IMR-90 (cell line): ENCODE results near the gene ST6GALNAC4. TPM values are rescaled to one million over a fixed set of nuclear protein-coding genes. Genes with fewer than 3 reads are reported as not detected.

Experiments
- ATAC-seq: fragments of 200-7000 bp; cut with Tn5 transposase; 2 replicates; pipeline ENCODE4 v1.9.1; 2020; ENCODE audit warnings: low read depth, mild to moderate bottlenecking, moderate library complexity
- BruUV-seq: library from RNA; stranded (reverse); fragments of 400-500 nt; replicated peaks from 2 replicates; lab custom pipeline; 2021; lab: Mats Ljungman, UMichigan
- CTCF ChIA-PET: fragments of 300-600 bp; formaldehyde crosslinking; extraction: SDS; loops from one replicate; lab custom pipeline; 2021; ENCODE audit warnings: antibody characterized with exemption; lab: Yijun Ruan, JAX
- POLR2A ChIA-PET: fragments of 300-600 bp; sonication (Branson Sonifier 250); formaldehyde crosslinking; loops from one replicate; lab custom pipeline; 2022; ENCODE audit warnings: antibody characterized with exemption; ENCODE audit not compliant: unreplicated experiment; lab: Charles Lee
- DNase-seq: peaks from one replicate; pipeline ENCODE4 v3.0.0; 2013
- H2AFZ ChIP-seq: replicated peaks from 2 replicates; pipeline ENCODE3; 2013; ENCODE audit warnings: low read length, mild to moderate bottlenecking; ENCODE audit not compliant: poor library complexity
- H2AK5ac ChIP-seq: 2 replicates; pipeline ENCODE4 v1.6.1; 2013; ENCODE audit warnings: low read depth, low read length, inconsistent platforms
- H2AK9ac ChIP-seq: replicated peaks from 2 replicates; pipeline ENCODE3; 2013; ENCODE audit warnings: mild to moderate bottlenecking, low read depth, low read length, moderate library complexity; ENCODE audit not compliant: poor library complexity
- H2BK120ac ChIP-seq: 2 replicates; pipeline ENCODE4 v1.6.1; 2013; ENCODE audit warnings: low read depth, low read length, inconsistent platforms
- H2BK15ac ChIP-seq: 3 replicates; pipeline ENCODE4 v1.6.1; 2013; ENCODE audit warnings: low read depth, low read length, inconsistent platforms
- H2BK20ac ChIP-seq: 2 replicates; pipeline ENCODE4 v1.6.1; 2013; ENCODE audit warnings: low read depth, mild to moderate bottlenecking, inconsistent platforms, low read length, moderate library complexity
- H2BK5ac ChIP-seq: 2 replicates; pipeline ENCODE4 v1.6.1; 2013; ENCODE audit warnings: mild to moderate bottlenecking, low read depth, low read length, inconsistent platforms; ENCODE audit not compliant: poor library complexity, severe bottlenecking
- H3K14ac ChIP-seq: replicated peaks from 2 replicates; pipeline ENCODE4 v1.6.1; 2013; ENCODE audit warnings: low read depth, low read length, inconsistent platforms
- H3K18ac ChIP-seq: 2 replicates; pipeline ENCODE4 v1.6.1; 2013; ENCODE audit warnings: low read depth, low read length, control low read depth
- H3K23ac ChIP-seq: 2 replicates; pipeline ENCODE4 v1.6.1; 2013; ENCODE audit warnings: low read depth, low read length, inconsistent platforms
- H3K27ac ChIP-seq: 2 replicates; pipeline ENCODE4 v1.5.1; 2013; ENCODE audit warnings: mild to moderate bottlenecking, control low read depth, low read length; ENCODE audit not compliant: insufficient read depth
- H3K27me3 ChIP-seq: 2 replicates; pipeline ENCODE4 v1.6.1; 2013; ENCODE audit warnings: low read length; ENCODE audit not compliant: control insufficient read depth, insufficient read depth
- H3K36me3 ChIP-seq: 2 replicates; pipeline ENCODE4 v1.6.1; 2013; ENCODE audit warnings: low read length, mixed read lengths; ENCODE audit not compliant: control insufficient read depth, insufficient read depth
- H3K4ac ChIP-seq: 2 replicates; pipeline ENCODE4 v1.6.1; 2013; ENCODE audit warnings: low read depth, low read length, inconsistent platforms
- H3K4me1 ChIP-seq: 2 replicates; pipeline ENCODE4 v1.6.1; 2013; ENCODE audit warnings: low read length, mixed read lengths; ENCODE audit not compliant: control insufficient read depth, insufficient read depth
- H3K4me2 ChIP-seq: 2 replicates; pipeline ENCODE4 v1.6.1; 2013; ENCODE audit warnings: low read depth, mild to moderate bottlenecking, control low read depth, low read length, moderate library complexity
- H3K4me3 ChIP-seq: 2 replicates; pipeline ENCODE4 v1.5.1; 2013; ENCODE audit warnings: low read depth, mild to moderate bottlenecking, control low read depth, low read length, moderate library complexity; ENCODE audit not compliant: insufficient read depth
- H3K56ac ChIP-seq: 2 replicates; pipeline ENCODE4 v1.6.1; 2013; ENCODE audit warnings: low read length, inconsistent platforms; ENCODE audit not compliant: insufficient read depth; ENCODE audit errors: extremely low read depth
- H3K79me1 ChIP-seq, 2 experiments: 2 replicates each; pipeline ENCODE4 v1.6.1; 2013; ENCODE audit warnings: low read length in 2 of 2, inconsistent platforms in 1 of 2, low read depth in 1 of 2
- H3K9ac ChIP-seq: 2 replicates; pipeline ENCODE4 v1.6.1; 2013; ENCODE audit warnings: low read depth, low read length, control low read depth
- H3K9me1 ChIP-seq: 2 replicates; pipeline ENCODE4 v1.6.1; 2013; ENCODE audit warnings: low read length, inconsistent platforms; ENCODE audit not compliant: insufficient read depth
- H3K9me3 ChIP-seq: 2 replicates; pipeline ENCODE4 v1.6.1; 2013; ENCODE audit warnings: low read length; ENCODE audit not compliant: control insufficient read depth, insufficient read depth
- H4K20me1 ChIP-seq: 2 replicates; pipeline ENCODE4 v1.6.1; 2013; ENCODE audit warnings: low read length, inconsistent platforms; ENCODE audit not compliant: insufficient read depth
- H4K5ac ChIP-seq: 2 replicates; pipeline ENCODE4 v1.6.1; 2013; ENCODE audit warnings: mild to moderate bottlenecking, low read depth, low read length, control low read depth
- H4K8ac ChIP-seq, 2 experiments: 2 replicates each; pipeline ENCODE4 v1.6.1; 2013; ENCODE audit warnings: low read depth in 2 of 2, low read length in 2 of 2, control low read depth in 1 of 2, inconsistent platforms in 1 of 2
- H4K91ac ChIP-seq: 2 replicates; pipeline ENCODE4 v1.6.1; 2013; ENCODE audit warnings: low read depth, low read length, inconsistent platforms; ENCODE audit not compliant: insufficient read depth
- MAZ ChIP-seq: IDR thresholded peaks from 2 replicates; pipeline ENCODE4 v1.6.1; 2012; ENCODE audit warnings: low read depth, mild to moderate bottlenecking, low read length, improper control_type of control experiment, moderate library complexity, borderline replicate concordance
- RFX5 ChIP-seq: IDR thresholded peaks from 2 replicates; pipeline ENCODE4 v1.8.0; 2012; ENCODE audit warnings: low read depth, mild to moderate bottlenecking, low read length, moderate library complexity
- WGBS, 2 experiments: methylation state at CpG; one replicate each; pipeline versions ENCODE4 v1.1.5 to v1.1.7; 2013; ENCODE audit warnings: missing lambda C conversion rate in 2 of 2; ENCODE audit not compliant: insufficient read length in 1 of 2; ENCODE audit errors: extremely low coverage in 2 of 2; 5-methylcytosine and 5-hydroxymethylcytosine counted together
- dilution Hi-C: fragments of 300-500 bp; cut with HindIII; formaldehyde crosslinking; loops from one replicate; pipeline ENCODE4 v1.14.3; 2018; ENCODE audit warnings: low sequenced_read_pairs; ENCODE audit not compliant: unreplicated experiment
- in situ Hi-C: fragments of 300-500 bp; cut with MboI; formaldehyde crosslinking; loops from 3 replicates; pipeline ENCODE4 v1.14.3; 2019; ENCODE audit warnings: low sequenced_read_pairs, inconsistent platforms, mixed read lengths
- intact Hi-C: fragments of 100-400 bp; cut with micrococcal nuclease; formaldehyde crosslinking; loops from 2 replicates; pipeline ENCODE4 v1.10.0; 2022
- polyA plus RNA-seq, 3 experiments: library from polyadenylated mRNA; depleted of rRNA; stranded (reverse); fragments of >200 nt; gene quantifications; 2 replicates each; pipeline ENCODE4 v1.2.3, GENCODE V29; 2012; ENCODE audit warnings: low replicate concordance in 1 of 3
- total RNA-seq: library from RNA; depleted of rRNA; stranded (reverse); fragments of >200 nt; gene quantifications from 2 replicates; pipeline ENCODE4 v1.2.3, GENCODE V29; 2012
- TF ChIP-seq, protein P1 (sequence below): fragments of 150-350 bp; IDR thresholded peaks from 2 replicates; pipeline ENCODE4 v1.6.1; 2017; ENCODE audit warnings: mild to moderate bottlenecking, antibody characterized with exemption, low read length, low read depth

Gene ST6GALNAC4
- total and polyA plus RNA-seq, 2 of the 4 experiments (the other 2 are of a cell fraction), result 12.5 to 32.9 TPM

GRCh38 chr9:127875306-127875966 lies 41.4 kb downstream of the ST6GALNAC4 start:
- peak overlapping the region; percentile 49; the same call in 1 of the 2 replicates for H3K9ac ChIP-seq
- peak; percentile 60 for DNase-seq

More at GRCh38 chr9:127875306-127875966, 41.4 kb downstream of the ST6GALNAC4 start:
- Histone ChIP-seq H3K4ac (peak overlapping the region; percentile 69), H2BK120ac (peak overlapping the region; percentile 33; the same call in 1 of the 2 replicates), H2BK15ac (no peak overlapping the region; the same call in 2 of the 3 replicates), H2AK5ac (peak overlapping the region; percentile 62), H2AFZ (peak overlapping the region; percentile 47), H2AK9ac (peak overlapping the region; percentile 95), H3K14ac (peak overlapping the region; percentile 21; the same call in 1 of the 2 replicates), H2BK5ac (no peak overlapping the region), H3K79me1 (peaks cover 20 to 34% of the 10 kb centered on the region in 2 experiments; a peak in 3 of 4 replicates), H3K23ac (no peak overlapping the region; the same call in 1 of the 2 replicates), H4K5ac (no peak overlapping the region), H3K9me3 (no peaks in the 10 kb centered on the region), H2BK20ac (no peak overlapping the region), H3K27me3 (no peaks in the 10 kb centered on the region), H4K20me1 (0 out of 2 replicates have a peak, but pooled peaks cover 3% of the 10 kb centered on the region), H3K56ac (no peak overlapping the region), H4K91ac (peak overlapping the region; percentile 35; the same call in 1 of the 2 replicates), H4K8ac (peak overlapping the region in 1 of 2 experiments; percentile 44; a peak in 1 of 4 replicates), H3K9me1 (no peaks in the 10 kb centered on the region), H3K4me3 (no peak overlapping the region), H3K4me2 (peak overlapping the region; percentile 27), H3K4me1 (peaks cover 24% of the 10 kb centered on the region), H3K27ac (0 out of 2 replicates have a peak overlapping the region, but pooled peaks have one; percentile 22), H3K36me3 (peaks cover 20% of the 10 kb centered on the region), H3K18ac (no peak overlapping the region; the same call in 1 of the 2 replicates)
- intact Hi-C loops (no loop called here), in situ Hi-C loops (no loop called here), dilution Hi-C loops (no loop called here)
- no TSS peak for BruUV-seq
- WGBS, 2 experiments, result 75% methylated on average over 8 of the region's 10 CpGs; no CpG with 5 or more reads in 1 of the 2 experiments
- TF ChIP-seq MAZ (peak; percentile 54; the same call in 1 of the 2 replicates), RFX5 (no peak)
- TF ChIP-seq, protein P1, sequence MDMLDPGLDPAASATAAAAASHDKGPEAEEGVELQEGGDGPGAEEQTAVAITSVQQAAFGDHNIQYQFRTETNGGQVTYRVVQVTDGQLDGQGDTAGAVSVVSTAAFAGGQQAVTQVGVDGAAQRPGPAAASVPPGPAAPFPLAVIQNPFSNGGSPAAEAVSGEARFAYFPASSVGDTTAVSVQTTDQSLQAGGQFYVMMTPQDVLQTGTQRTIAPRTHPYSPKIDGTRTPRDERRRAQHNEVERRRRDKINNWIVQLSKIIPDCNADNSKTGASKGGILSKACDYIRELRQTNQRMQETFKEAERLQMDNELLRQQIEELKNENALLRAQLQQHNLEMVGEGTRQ, result no peak
- POLR2A ChIA-PET, result no interaction called here
- CTCF ChIA-PET, result interaction anchor here (1.4 kb wide), 1 partner anchor 32 kb away, joined by 3 read pairs; no protein-coding TSS in a partner anchor
- ATAC-seq, result peak; percentile 56
